CD8-positive, alpha-beta memory T cell (primary cell): ENCODE data around the gene SHB. TPM values are rescaled to one million over a fixed set of nuclear protein-coding genes. Genes with fewer than 3 reads are reported as not detected.
"Not testable (repeated sequence)": the region's sequence is repeated elsewhere in the genome, so short reads cannot be mapped to it uniquely, and the experiment has no call there.

Experiments
- CTCF ChIA-PET: fragments of 350-600 bp; sonication (Branson Sonifier 250); formaldehyde crosslinking; loops from one replicate; lab custom pipeline; 2021; ENCODE audit warnings: antibody characterized with exemption; lab: Charles Lee
- POLR2A ChIA-PET: fragments of 350-600 bp; sonication (Branson Sonifier 250); formaldehyde crosslinking; loops from one replicate; lab custom pipeline; 2021; ENCODE audit warnings: antibody characterized with exemption; lab: Charles Lee
- DNase-seq, 5 donors: peaks; one replicate each; pipeline versions ENCODE4 v3.0.0 to v3.0.0-alpha.2; 2020 to 2022; ENCODE audit warnings: mixed read lengths in 1 of 5
- H3K27ac ChIP-seq: one replicate; pipeline ENCODE4 v1.7.0; 2013; ENCODE audit warnings: low read depth, mild to moderate bottlenecking, low read length, moderate library complexity
- H3K27me3 ChIP-seq: 2 replicates; pipeline ENCODE4 v1.7.0; 2013; ENCODE audit warnings: low read length, mild to moderate bottlenecking; ENCODE audit not compliant: insufficient read depth, poor library complexity, severe bottlenecking
- H3K36me3 ChIP-seq: 2 replicates; pipeline ENCODE4 v1.7.0; 2013; ENCODE audit warnings: mild to moderate bottlenecking, low read length, moderate library complexity; ENCODE audit not compliant: insufficient read depth
- H3K4me1 ChIP-seq: 2 replicates; pipeline ENCODE4 v1.7.0; 2013; ENCODE audit warnings: mild to moderate bottlenecking, low read length, moderate library complexity; ENCODE audit not compliant: insufficient read depth
- H3K4me3 ChIP-seq: 2 replicates; pipeline ENCODE4 v1.7.0; 2013; ENCODE audit warnings: mild to moderate bottlenecking, low read length
- H3K9me3 ChIP-seq: 2 replicates; pipeline ENCODE4 v1.7.0; 2013; ENCODE audit warnings: mild to moderate bottlenecking, low read length
- H3K27ac Mint-ChIP-seq, 8 donors: one replicate each; pipeline ENCODE4 v1.8.0; 2020 to 2021; ENCODE audit warnings: mixed read lengths in 8 of 8, mild to moderate bottlenecking in 6 of 8, inconsistent platforms in 3 of 8, moderate library complexity in 3 of 8
- H3K27me3 Mint-ChIP-seq, 2 donors: one replicate each; pipeline ENCODE4 v1.8.0; 2020 to 2021; ENCODE audit warnings: mixed read lengths in 2 of 2, mild to moderate bottlenecking in 1 of 2, moderate library complexity in 1 of 2
- H3K36me3 Mint-ChIP-seq, 3 donors: one replicate each; pipeline ENCODE4 v1.8.0; 2020 to 2021; ENCODE audit warnings: mixed read lengths in 3 of 3, inconsistent platforms in 1 of 3, mild to moderate bottlenecking in 1 of 3
- H3K4me1 Mint-ChIP-seq, 3 donors: one replicate each; pipeline ENCODE4 v1.8.0; 2020 to 2021; ENCODE audit warnings: mixed read lengths in 3 of 3, inconsistent platforms in 1 of 3, mild to moderate bottlenecking in 1 of 3
- H3K4me3 Mint-ChIP-seq, 7 donors: one replicate each; pipeline ENCODE4 v1.8.0; 2020 to 2021; ENCODE audit warnings: mixed read lengths in 7 of 7, mild to moderate bottlenecking in 6 of 7, moderate library complexity in 4 of 7, inconsistent platforms in 2 of 7
- H3K9me3 Mint-ChIP-seq, 5 donors: one replicate each; pipeline ENCODE4 v1.8.0; 2020 to 2022; ENCODE audit warnings: mixed read lengths in 5 of 5, mild to moderate bottlenecking in 3 of 5, moderate library complexity in 2 of 5, inconsistent platforms in 1 of 5
- polyA plus RNA-seq: library from polyadenylated mRNA; unstranded; fragments of 300-500 nt; fragmentation: Illumina TruSeq; gene quantifications from one replicate; pipeline ENCODE4 v1.2.3, GENCODE V29; 2021
- total RNA-seq, 2 experiments: library from RNA; stranded (reverse); gene quantifications; one replicate each; pipeline ENCODE4 v1.2.3, GENCODE V29; 2021

The SHB gene
- total and polyA plus RNA-seq, 3 experiments from 2014 or later = 0.64 to 1.8 (median 1.8) TPM

GRCh38 chr9:37967014-37967760 lies 101.8 kb downstream of the SHB start:
- no peaks in the 10 kb centered on the region for H3K27me3 ChIP-seq
- Mint-ChIP-seq H3K4me3 (no peak overlapping the region), H3K4me1 (peaks cover 0 to 2% (median 0%) of the 10 kb centered on the region in 3 donors), H3K9me3 (no peaks in the 10 kb centered on the region), H3K27ac (no peak overlapping the region), H3K27me3 (peaks cover 0 to 7% of the 10 kb centered on the region in 2 donors), H3K36me3 (no peaks in the 10 kb centered on the region)
- H3K27ac ChIP-seq = no peak overlapping the region
- POLR2A ChIA-PET = no interaction called here
- H3K4me1 ChIP-seq = no peaks in the 10 kb centered on the region
- no peaks in the 10 kb centered on the region for H3K9me3 ChIP-seq
- no peak for DNase-seq
- H3K36me3 ChIP-seq = no peaks in the 10 kb centered on the region
- no peak overlapping the region for H3K4me3 ChIP-seq
- CTCF ChIA-PET = no interaction called here

GRCh38 chr9:37966412-37967013 lies 102.5 kb downstream of the SHB start:
- peaks cover 0 to 7% of the 10 kb centered on the region in 2 donors for H3K27me3 Mint-ChIP-seq
- Histone ChIP-seq H3K4me1 (no peaks in the 10 kb centered on the region), H3K36me3 (no peaks in the 10 kb centered on the region), H3K27me3 (no peaks in the 10 kb centered on the region), H3K9me3 (no peaks in the 10 kb centered on the region), H3K4me3 (no peak overlapping the region), H3K27ac (no peak overlapping the region)
- H3K4me3 Mint-ChIP-seq = no peak overlapping the region
- H3K27ac Mint-ChIP-seq = peak overlapping the region in 1 of 8 donors; percentile 41
- no peak for DNase-seq
- CTCF ChIA-PET = no interaction called here
- no peaks in the 10 kb centered on the region for H3K36me3 Mint-ChIP-seq
- POLR2A ChIA-PET = no interaction called here
- no peaks in the 10 kb centered on the region for H3K9me3 Mint-ChIP-seq
- H3K4me1 Mint-ChIP-seq = peaks cover 0 to 2% (median 0%) of the 10 kb centered on the region in 3 donors

GRCh38 chr9:37965676-37966345 lies 103.2 kb downstream of the SHB start:
- peak overlapping the region in 1 of 8 donors; percentile 55 for H3K27ac Mint-ChIP-seq
- DNase-seq, H3K36me3 Mint-ChIP-seq, CTCF ChIA-PET, H3K36me3 ChIP-seq, H3K27me3 ChIP-seq, H3K4me1 ChIP-seq, H3K27ac ChIP-seq, H3K4me3 Mint-ChIP-seq, H3K9me3 ChIP-seq, H3K27me3 Mint-ChIP-seq, H3K4me3 ChIP-seq, H3K9me3 Mint-ChIP-seq, POLR2A ChIA-PET, H3K4me1 Mint-ChIP-seq: not testable (repeated sequence)

- H3K9me3 Mint-ChIP-seq = no peaks in the 10 kb centered on the region
- Histone ChIP-seq H3K27ac (no peak overlapping the region), H3K9me3 (no peaks in the 10 kb centered on the region), H3K4me3 (no peak overlapping the region), H3K36me3 (no peaks in the 10 kb centered on the region), H3K4me1 (no peaks in the 10 kb centered on the region), H3K27me3 (no peaks in the 10 kb centered on the region)
- peaks cover 0 to 2% (median 0%) of the 10 kb centered on the region in 3 donors for H3K4me1 Mint-ChIP-seq
- ChIA-PET CTCF (no interaction called here), POLR2A (no interaction called here)
- H3K27ac Mint-ChIP-seq = no peak overlapping the region
- DNase-seq = no peak
- H3K36me3 Mint-ChIP-seq = no peaks in the 10 kb centered on the region
- peaks cover 0 to 6% of the 10 kb centered on the region in 2 donors for H3K27me3 Mint-ChIP-seq
- no peak overlapping the region for H3K4me3 Mint-ChIP-seq
Measured at GRCh38 chr9:37965116-37965515, 103.9 kb downstream of the SHB start.

- Histone ChIP-seq H3K4me1 (no peaks in the 10 kb centered on the region), H3K27ac (no peak overlapping the region), H3K27me3 (no peaks in the 10 kb centered on the region), H3K36me3 (no peaks in the 10 kb centered on the region), H3K4me3 (no peak overlapping the region), H3K9me3 (no peaks in the 10 kb centered on the region)
- H3K9me3 Mint-ChIP-seq = no peaks in the 10 kb centered on the region
- POLR2A ChIA-PET = no interaction called here
- no peak for DNase-seq
- no peak overlapping the region for H3K27ac Mint-ChIP-seq
- no peak overlapping the region for H3K4me3 Mint-ChIP-seq
- CTCF ChIA-PET = no interaction called here
- no peaks in the 10 kb centered on the region for H3K36me3 Mint-ChIP-seq
- H3K27me3 Mint-ChIP-seq = peaks cover 0 to 6% of the 10 kb centered on the region in 2 donors
- peaks cover 0 to 2% (median 0%) of the 10 kb centered on the region in 3 donors for H3K4me1 Mint-ChIP-seq
Measured at GRCh38 chr9:37964740-37965081, 104.3 kb downstream of the SHB start.

GRCh38 chr9:37963936-37964739 lies 104.9 kb downstream of the SHB start:
- H3K27me3 Mint-ChIP-seq = peaks cover 0 to 6% of the 10 kb centered on the region in 2 donors
- peaks cover 0 to 2% (median 0%) of the 10 kb centered on the region in 3 donors for H3K4me1 Mint-ChIP-seq
- H3K4me1 ChIP-seq = no peaks in the 10 kb centered on the region
- H3K4me3 ChIP-seq = no peak overlapping the region
- no peaks in the 10 kb centered on the region for H3K36me3 ChIP-seq
- H3K9me3 ChIP-seq = no peaks in the 10 kb centered on the region
- no peaks in the 10 kb centered on the region for H3K36me3 Mint-ChIP-seq
- DNase-seq = no peak
- H3K4me3 Mint-ChIP-seq = no peak overlapping the region
- no peaks in the 10 kb centered on the region for H3K27me3 ChIP-seq
- CTCF ChIA-PET = no interaction called here
- no peak overlapping the region for H3K27ac Mint-ChIP-seq
- H3K9me3 Mint-ChIP-seq = no peaks in the 10 kb centered on the region
- no peak overlapping the region for H3K27ac ChIP-seq
- POLR2A ChIA-PET = no interaction called here

GRCh38 chr9:37961351-37961750 lies 107.7 kb downstream of the SHB start:
- Histone ChIP-seq H3K4me1 (no peaks in the 10 kb centered on the region), H3K36me3 (no peaks in the 10 kb centered on the region), H3K4me3 (no peak overlapping the region), H3K9me3 (no peaks in the 10 kb centered on the region), H3K27me3 (no peaks in the 10 kb centered on the region), H3K27ac (no peak overlapping the region)
- Mint-ChIP-seq H3K9me3 (no peaks in the 10 kb centered on the region), H3K27me3 (peaks cover 0 to 4% of the 10 kb centered on the region in 2 donors), H3K27ac (no peak overlapping the region), H3K4me3 (no peak overlapping the region), H3K4me1 (no peaks in the 10 kb centered on the region), H3K36me3 (no peaks in the 10 kb centered on the region)
- ChIA-PET CTCF (no interaction called here), POLR2A (no interaction called here)
- DNase-seq = no peak

GRCh38 chr9:37960631-37961030 lies 108.4 kb downstream of the SHB start:
- no peak overlapping the region for H3K4me3 ChIP-seq
- POLR2A ChIA-PET = no interaction called here
- no peaks in the 10 kb centered on the region for H3K27me3 ChIP-seq
- DNase-seq = no peak
- H3K9me3 Mint-ChIP-seq = no peaks in the 10 kb centered on the region
- H3K36me3 Mint-ChIP-seq = no peaks in the 10 kb centered on the region
- H3K9me3 ChIP-seq = no peaks in the 10 kb centered on the region
- H3K4me1 Mint-ChIP-seq = no peaks in the 10 kb centered on the region
- H3K27me3 Mint-ChIP-seq = peaks cover 0 to 4% of the 10 kb centered on the region in 2 donors
- no peaks in the 10 kb centered on the region for H3K36me3 ChIP-seq
- H3K27ac Mint-ChIP-seq = no peak overlapping the region
- CTCF ChIA-PET = no interaction called here
- H3K4me1 ChIP-seq = no peaks in the 10 kb centered on the region
- H3K27ac ChIP-seq = no peak overlapping the region
- no peak overlapping the region for H3K4me3 Mint-ChIP-seq
